ENCODE results near the gene CLTC. TPM values are rescaled to one million over a fixed set of nuclear protein-coding genes. Genes with fewer than 3 reads are reported as not detected.
A peak's percentile ranks its signal among the peaks of the same experiment; 100 is the strongest.

Gene CLTC
- total and polyA plus RNA-seq, 10 of the 15 experiments (the other 5 are each of a cell fraction or from before 2014, with no cell fraction given), result 77.5 to 188 (median 129) TPM

DNA sequence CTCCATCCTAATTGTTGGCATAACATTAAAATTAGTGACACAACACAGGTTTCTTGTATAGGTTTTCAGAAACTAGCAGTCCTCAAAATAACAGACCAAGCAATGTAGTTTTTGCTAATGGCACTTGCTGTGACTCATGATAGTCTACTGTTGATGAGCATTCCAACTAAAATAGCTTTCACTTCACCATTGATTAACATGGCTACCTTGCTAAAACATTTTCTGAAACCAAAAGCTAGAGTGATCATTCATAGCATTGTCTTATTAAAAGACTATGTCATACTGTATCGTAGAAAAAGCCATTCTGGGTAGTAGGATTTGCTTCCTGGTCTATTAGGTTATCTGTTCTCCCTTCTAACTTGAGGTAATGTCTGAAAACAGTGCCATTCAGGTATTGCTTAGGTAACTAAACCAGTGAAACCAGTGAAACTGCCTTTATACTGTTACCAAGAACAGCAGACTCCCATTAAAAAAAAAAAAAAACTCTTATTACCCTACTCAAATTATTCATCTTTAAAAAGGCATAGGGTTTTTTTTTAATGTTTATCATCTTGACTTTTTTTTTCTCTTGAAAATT lies 2.5 kb upstream of the CLTC start:
- FAIRE-seq (no peak), ATAC-seq (no peak), DNase-seq (ENCODE audit: low read depth, low spot score) (no peak)
- H2AFZ ChIP-seq (ENCODE audit: control insufficient read depth, low read depth, low read length), result no peak overlapping the region
- no peaks in the 10 kb centered on the region for H3K9me3 ChIP-seq (replicated peaks; ENCODE audit: control insufficient read depth, insufficient read depth, low read length)
- peaks cover 4% of the 10 kb centered on the region; the same call in 1 of the 2 replicates for H3K4me1 ChIP-seq (ENCODE audit: control insufficient read depth, insufficient read depth, low read length)
- intact Hi-C loops (cut with micrococcal nuclease; ENCODE audit: unreplicated experiment), result no loop called here
- TF ChIP-seq, protein P1, sequence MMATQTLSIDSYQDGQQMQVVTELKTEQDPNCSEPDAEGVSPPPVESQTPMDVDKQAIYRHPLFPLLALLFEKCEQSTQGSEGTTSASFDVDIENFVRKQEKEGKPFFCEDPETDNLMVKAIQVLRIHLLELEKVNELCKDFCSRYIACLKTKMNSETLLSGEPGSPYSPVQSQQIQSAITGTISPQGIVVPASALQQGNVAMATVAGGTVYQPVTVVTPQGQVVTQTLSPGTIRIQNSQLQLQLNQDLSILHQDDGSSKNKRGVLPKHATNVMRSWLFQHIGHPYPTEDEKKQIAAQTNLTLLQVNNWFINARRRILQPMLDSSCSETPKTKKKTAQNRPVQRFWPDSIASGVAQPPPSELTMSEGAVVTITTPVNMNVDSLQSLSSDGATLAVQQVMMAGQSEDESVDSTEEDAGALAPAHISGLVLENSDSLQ (IDR thresholded peaks at IDR 0.05), result no peak
- TF ChIP-seq CHD2 (IDR thresholded peaks at IDR 0.05; ENCODE audit: borderline replicate concordance, low read depth, low read length) (no peak), POLR2AphosphoS5 (IDR thresholded peaks at IDR 0.05; ENCODE audit: low read length) (no peak), BMI1 (IDR thresholded peaks at IDR 0.05; ENCODE audit: borderline replicate concordance) (no peak), SMARCA5 (IDR thresholded peaks at IDR 0.05) (no peak), CHD4 (IDR thresholded peaks at IDR 0.05) (no peak), IKZF2 (IDR thresholded peaks at IDR 0.05) (no peak), ETV6 (conservative IDR thresholded peaks at IDR 0.05 in 1 of 2, IDR thresholded peaks at IDR 0.05 in 1 of 2; ENCODE audit: borderline replicate concordance in 1 of 2, low read depth in 1 of 2) (no peak), POLR2AphosphoS2 (IDR thresholded peaks at IDR 0.05; ENCODE audit: low read depth, low read length) (no peak), ZZZ3 (IDR thresholded peaks at IDR 0.05; ENCODE audit: control insufficient read depth, insufficient read length, low read depth) (no peak), RAD21 (IDR thresholded peaks at IDR 0.05; ENCODE audit: insufficient read depth, low read depth, low read length) (no peak)
- TF ChIP-seq, protein P2, sequence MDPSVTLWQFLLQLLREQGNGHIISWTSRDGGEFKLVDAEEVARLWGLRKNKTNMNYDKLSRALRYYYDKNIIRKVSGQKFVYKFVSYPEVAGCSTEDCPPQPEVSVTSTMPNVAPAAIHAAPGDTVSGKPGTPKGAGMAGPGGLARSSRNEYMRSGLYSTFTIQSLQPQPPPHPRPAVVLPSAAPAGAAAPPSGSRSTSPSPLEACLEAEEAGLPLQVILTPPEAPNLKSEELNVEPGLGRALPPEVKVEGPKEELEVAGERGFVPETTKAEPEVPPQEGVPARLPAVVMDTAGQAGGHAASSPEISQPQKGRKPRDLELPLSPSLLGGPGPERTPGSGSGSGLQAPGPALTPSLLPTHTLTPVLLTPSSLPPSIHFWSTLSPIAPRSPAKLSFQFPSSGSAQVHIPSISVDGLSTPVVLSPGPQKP (IDR thresholded peaks at IDR 0.05; ENCODE audit: low read depth, low read length), result no peak
- TF ChIP-seq, protein P3, sequence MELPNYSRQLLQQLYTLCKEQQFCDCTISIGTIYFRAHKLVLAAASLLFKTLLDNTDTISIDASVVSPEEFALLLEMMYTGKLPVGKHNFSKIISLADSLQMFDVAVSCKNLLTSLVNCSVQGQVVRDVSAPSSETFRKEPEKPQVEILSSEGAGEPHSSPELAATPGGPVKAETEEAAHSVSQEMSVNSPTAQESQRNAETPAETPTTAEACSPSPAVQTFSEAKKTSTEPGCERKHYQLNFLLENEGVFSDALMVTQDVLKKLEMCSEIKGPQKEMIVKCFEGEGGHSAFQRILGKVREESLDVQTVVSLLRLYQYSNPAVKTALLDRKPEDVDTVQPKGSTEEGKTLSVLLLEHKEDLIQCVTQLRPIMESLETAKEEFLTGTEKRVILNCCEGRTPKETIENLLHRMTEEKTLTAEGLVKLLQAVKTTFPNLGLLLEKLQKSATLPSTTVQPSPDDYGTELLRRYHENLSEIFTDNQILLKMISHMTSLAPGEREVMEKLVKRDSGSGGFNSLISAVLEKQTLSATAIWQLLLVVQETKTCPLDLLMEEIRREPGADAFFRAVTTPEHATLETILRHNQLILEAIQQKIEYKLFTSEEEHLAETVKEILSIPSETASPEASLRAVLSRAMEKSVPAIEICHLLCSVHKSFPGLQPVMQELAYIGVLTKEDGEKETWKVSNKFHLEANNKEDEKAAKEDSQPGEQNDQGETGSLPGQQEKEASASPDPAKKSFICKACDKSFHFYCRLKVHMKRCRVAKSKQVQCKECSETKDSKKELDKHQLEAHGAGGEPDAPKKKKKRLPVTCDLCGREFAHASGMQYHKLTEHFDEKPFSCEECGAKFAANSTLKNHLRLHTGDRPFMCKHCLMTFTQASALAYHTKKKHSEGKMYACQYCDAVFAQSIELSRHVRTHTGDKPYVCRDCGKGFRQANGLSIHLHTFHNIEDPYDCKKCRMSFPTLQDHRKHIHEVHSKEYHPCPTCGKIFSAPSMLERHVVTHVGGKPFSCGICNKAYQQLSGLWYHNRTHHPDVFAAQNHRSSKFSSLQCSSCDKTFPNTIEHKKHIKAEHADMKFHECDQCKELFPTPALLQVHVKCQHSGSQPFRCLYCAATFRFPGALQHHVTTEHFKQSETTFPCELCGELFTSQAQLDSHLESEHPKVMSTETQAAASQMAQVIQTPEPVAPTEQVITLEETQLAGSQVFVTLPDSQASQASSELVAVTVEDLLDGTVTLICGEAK (IDR thresholded peaks at IDR 0.05; ENCODE audit: borderline replicate concordance), result no peak
- RAD21 ChIA-PET (ENCODE audit: unreplicated experiment), result interaction anchor here (0.7 to 4.1 kb wide), 3 partner anchors 16 to 53 kb away, joined by 3 to 25 read pairs (median 3); no protein-coding TSS in a partner anchor
- peaks cover 46% of the 10 kb centered on the region for H3K79me2 ChIP-seq (ENCODE audit: control insufficient read depth, insufficient read depth, low read length)
- POLR2A ChIA-PET, result interaction anchor here (0.6 to 9.4 kb wide), 4 partner anchors 12 to 107 kb away, joined by 3 to 111 read pairs (median 4); no protein-coding TSS in a partner anchor
- peak overlapping the region; percentile 29; the same call in 1 of the 2 replicates for H3K4me2 ChIP-seq (ENCODE audit: control insufficient read depth, insufficient read depth)
- no peaks in the 10 kb centered on the region for H3K36me3 ChIP-seq (ENCODE audit: control insufficient read depth in 2 of 2, insufficient read depth in 2 of 2, low read length in 1 of 2)
- CTCF ChIA-PET, result interaction anchor here (0.9 to 2.7 kb wide), 5 partner anchors 10 to 96 kb away, joined by 3 to 14 read pairs (median 5); no protein-coding TSS in a partner anchor
- H4K20me1 ChIP-seq (ENCODE audit: control insufficient read depth, insufficient read depth), result no peaks in the 10 kb centered on the region; the same call in 1 of the 2 replicates
- SMC1A ChIA-PET (ENCODE audit: uncharacterized antibody, unreplicated experiment), result interaction anchor here (0.9 to 8.1 kb wide), 5 partner anchors 10 to 84 kb away, joined by 3 to 70 read pairs (median 5); no protein-coding TSS in a partner anchor
- in situ Hi-C loops (cut with MboI), result no loop called here
- H3K4me3 ChIP-seq, result no peak overlapping the region
- no peak overlapping the region for H3K27ac ChIP-seq (ENCODE audit: control insufficient read depth, insufficient read depth)
- 37% methylated on average over 1 of the region's 1 CpG for WGBS (ENCODE audit: insufficient coverage, insufficient replicate concordance, low lambda C conversion rate, missing lambda C conversion rate)
- no peaks in the 10 kb centered on the region for H3K27me3 ChIP-seq (replicated peaks in 1 of 2; ENCODE audit: control insufficient read depth in 2 of 2, insufficient read depth in 2 of 2, low read length in 1 of 2)
- H3K9ac ChIP-seq (ENCODE audit: control insufficient read depth, insufficient read depth, low read length), result no peak overlapping the region
- BruUV-seq (replicated peaks), result no TSS peak
